ENCODE measurements around the gene RASGRF2. TPM values are rescaled to one million over a fixed set of nuclear protein-coding genes. Genes with fewer than 3 reads are reported as not detected.

The RASGRF2 gene
- total and polyA plus RNA-seq, 9 of the 15 experiments (the other 6 are each of a cell fraction or from before 2014, with no cell fraction given), result 0.01 to 0.22 (median 0.08) TPM; not detected in 2

GRCh38 chr5:81251922-81252321 is 291.8 kb downstream of the RASGRF2 start:
- Histone ChIP-seq H3K79me2 (ENCODE audit: control insufficient read depth, insufficient read depth, low read length) (no peaks in the 10 kb centered on the region), H3K27me3 (ENCODE audit: control insufficient read depth in 2 of 2, insufficient read depth in 2 of 2, low read length in 2 of 2) (no peaks in the 10 kb centered on the region), H3K9ac (ENCODE audit: insufficient read depth in 1 of 2, low read depth in 2 of 2, low read length in 2 of 2) (no peak overlapping the region), H4K20me1 (replicated peaks; ENCODE audit: control insufficient read depth, insufficient read depth, low read length) (no peaks in the 10 kb centered on the region), H2AFZ (ENCODE audit: low read depth, low read length) (no peak overlapping the region), H3K27ac (ENCODE audit: extremely low read depth, low read depth, low read length) (no peak overlapping the region), H3K36me3 (ENCODE audit: control insufficient read depth, insufficient read depth, low read length) (no peaks in the 10 kb centered on the region), H3K4me3 (no peak overlapping the region), H3K4me1 (replicated peaks in 1 of 2; ENCODE audit: control insufficient read depth in 2 of 2, insufficient read depth in 2 of 2, low read length in 2 of 2) (peaks cover 0 to 4% of the 10 kb centered on the region in 2 experiments; a peak in 1 of 5 replicates), H3K4me2 (ENCODE audit: insufficient read depth, low read length) (no peak overlapping the region), H3K9me1 (ENCODE audit: control insufficient read depth, insufficient read depth, low read length) (no peaks in the 10 kb centered on the region), H3K9me3 (replicated peaks; ENCODE audit: control insufficient read depth, insufficient read depth, low read depth, low read length) (no peaks in the 10 kb centered on the region)
- intact Hi-C loops (cut with micrococcal nuclease), result no loop called here
- BruUV-seq (replicated peaks), result no TSS peak
- 72% methylated on average over 5 of the region's 5 CpGs for WGBS (ENCODE audit: insufficient coverage, low coverage, missing lambda C conversion rate)
- no peak for TF ChIP-seq HMG20B (CRISPR knock-in tag; IDR thresholded peaks at IDR 0.05)
- no peak for TF ChIP-seq CEBPZ (IDR thresholded peaks at IDR 0.05; ENCODE audit: borderline replicate concordance, low read depth, low read length)
- no peak for TF ChIP-seq SMARCE1 (IDR thresholded peaks at IDR 0.05)
- TF ChIP-seq KLF10 (CRISPR knock-in tag; IDR thresholded peaks at IDR 0.05), result no peak
- TF ChIP-seq HCFC1 (IDR thresholded peaks at IDR 0.05; ENCODE audit: low read depth, low read length), result no peak
- no peak for TF ChIP-seq NUFIP1 (IDR thresholded peaks at IDR 0.05; ENCODE audit: partially characterized antibody)
- TF ChIP-seq POLR3G (IDR thresholded peaks at IDR 0.05; ENCODE audit: extremely low read depth, insufficient read length, insufficient replicate concordance), result no peak
- TF ChIP-seq E2F3 (CRISPR knock-in tag; IDR thresholded peaks at IDR 0.05), result no peak
- TF ChIP-seq ARNT (IDR thresholded peaks at IDR 0.05), result no peak
- TF ChIP-seq MYNN (IDR thresholded peaks at IDR 0.05), result no peak
- TF ChIP-seq MYNN (CRISPR knock-in tag; IDR thresholded peaks at IDR 0.05), result no peak
- TF ChIP-seq CC2D1A (IDR thresholded peaks at IDR 0.05), result no peak
- TF ChIP-seq RNF2 (IDR thresholded peaks at IDR 0.05), result no peak
- TF ChIP-seq DACH1 (IDR thresholded peaks at IDR 0.05; ENCODE audit: partially characterized antibody), result no peak
- TF ChIP-seq ATF7 (IDR thresholded peaks at IDR 0.05), result no peak
- no peak for TF ChIP-seq ZNF224 (CRISPR knock-in tag; IDR thresholded peaks at IDR 0.05)
- DNase-seq (ENCODE audit: extremely low read depth in 1 of 4, low spot score in 3 of 4) (no peak), ATAC-seq (no peak), FAIRE-seq (no peak)
- ChIA-PET POLR2A (no interaction called here), CTCF (ENCODE audit: low intra/inter-chr PET ratio) (no interaction called here)
- in situ Hi-C loops (cut with MboI), result no loop called here

Data from K562 (cell line).